Inflammatory macrophage (primary cell): ENCODE data around the gene UBE2V1.

Experiments
- DNase-seq, 2 donors: peaks; one replicate each; pipeline ENCODE4 v3.0.0-alpha.2; 2020 to 2022

UBE2V1 gene

GRCh38 chr20:50061151-50062005 is 51.6 kb downstream of the UBE2V1 start:
- DNase-seq: no peak

- DNase-seq: peak in 1 of 2 donors; percentile 34
Observed at GRCh38 chr20:50058662-50059402, 54.1 kb downstream of the UBE2V1 start.

- no peak for DNase-seq
Observed at GRCh38 chr20:50057714-50058053, 55.3 kb downstream of the UBE2V1 start.

- DNase-seq: no peak
Observed at GRCh38 chr20:50056951-50057713, 55.8 kb downstream of the UBE2V1 start.

GRCh38 chr20:50056408-50056926 is 56.5 kb downstream of the UBE2V1 start:
- no peak for DNase-seq

GRCh38 chr20:50055524-50056083 is 57.3 kb downstream of the UBE2V1 start:
- DNase-seq: no peak

- DNase-seq: no peak
Observed at GRCh38 chr20:50054626-50055511, 58.1 kb downstream of the UBE2V1 start.

GRCh38 chr20:50054231-50054547 is 58.8 kb downstream of the UBE2V1 start:
- DNase-seq: no peak

- DNase-seq: no peak
Observed at GRCh38 chr20:50053362-50054230, 59.4 kb downstream of the UBE2V1 start.

- no peak for DNase-seq
Observed at GRCh38 chr20:50052550-50053361, 60.2 kb downstream of the UBE2V1 start.

- DNase-seq: no peak
Observed at GRCh38 chr20:50050660-50051308, 62.2 kb downstream of the UBE2V1 start.

- no peak for DNase-seq
Observed at GRCh38 chr20:50050214-50050613, 62.7 kb downstream of the UBE2V1 start.

- DNase-seq: peak; percentile 21 to 31
Observed at GRCh38 chr20:50049442-50050026, 63.4 kb downstream of the UBE2V1 start.

GRCh38 chr20:50048420-50049166 is 64.4 kb downstream of the UBE2V1 start:
- peak; percentile 19 to 26 for DNase-seq

- no peak for DNase-seq
Observed at GRCh38 chr20:50044353-50044960, 68.5 kb downstream of the UBE2V1 start.

GRCh38 chr20:50043573-50044352 is 69.2 kb downstream of the UBE2V1 start:
- no peak for DNase-seq
